A549 (cell line): ENCODE measurements around the gene CUX1.

Experiments used
- CTCF ChIP-seq: fragments of >200 bp; sonication (Bioruptor Twin); formaldehyde crosslinking; IDR thresholded peaks from 3 replicates; pipeline ENCODE4 v1.5.1; 2016
- HMGXB4 ChIP-seq: fragments of 250-450 bp; sonication (Bioruptor Pico); IDR thresholded peaks from 2 replicates; pipeline ENCODE4 v1.5.0; 2021; ENCODE audit warnings: mild to moderate bottlenecking, moderate library complexity, borderline replicate concordance
- POLR2A ChIP-seq: IDR thresholded peaks from 2 replicates; pipeline ENCODE4 v1.6.1; 2012; ENCODE audit warnings: mild to moderate bottlenecking, low read length
- RAD21 ChIP-seq, 2 experiments: fragments of >200 bp in 1 of 2; sonication (Bioruptor Twin) in 1 of 2; formaldehyde crosslinking in 1 of 2; IDR thresholded peaks in 1 of 2; conservative IDR thresholded peaks in 1 of 2; 2 replicates in 1 of 2; 3 replicates in 1 of 2; pipeline ENCODE4 v1.6.1; 2012 to 2018; ENCODE audit warnings: inconsistent platforms in 1 of 2
- REST ChIP-seq: fragments of 200-600 bp; sonication (generic); IDR thresholded peaks from 2 replicates; pipeline ENCODE4 v1.6.1; 2016; ENCODE audit warnings: antibody characterized with exemption, mild to moderate bottlenecking, moderate library complexity
- ZNF302 ChIP-seq: fragments of 250-450 bp; sonication (Bioruptor Pico); IDR thresholded peaks from 2 replicates; pipeline ENCODE4 v1.9.0; 2021; ENCODE audit warnings: inconsistent platforms, mild to moderate bottlenecking, moderate library complexity

GRCh38 chr7:102202556-102202955 is 385.1 kb downstream of the CUX1 start:
- TF ChIP-seq REST (no peak), CTCF (no peak), HMGXB4 (CRISPR knock-in tag) (no peak), ZNF302 (CRISPR knock-in tag) (no peak), RAD21 (conservative IDR thresholded peaks at IDR 0.05 in 1 of 2, IDR thresholded peaks at IDR 0.05 in 1 of 2) (no peak), POLR2A (no peak)
